HFF-Myc (cell line): ENCODE measurements around the gene PID1.

Experiments
- DNase-seq: peaks from one replicate; pipeline ENCODE4 v3.0.0-alpha.2; 2011; ENCODE audit warnings: low read depth; ENCODE audit errors: extremely low read depth
- H3K4me3 ChIP-seq: replicated peaks from 2 replicates; pipeline ENCODE4 v1.5.1; 2011; ENCODE audit warnings: low read depth, mild to moderate bottlenecking, control low read depth, low read length
- TF ChIP-seq, protein P1 (sequence below): IDR thresholded peaks from 2 replicates; pipeline ENCODE4 v1.5.1; 2012; ENCODE audit warnings: mild to moderate bottlenecking, low read depth, low read length, control low read depth; ENCODE audit errors: missing control alignments

The PID1 gene

DNA sequence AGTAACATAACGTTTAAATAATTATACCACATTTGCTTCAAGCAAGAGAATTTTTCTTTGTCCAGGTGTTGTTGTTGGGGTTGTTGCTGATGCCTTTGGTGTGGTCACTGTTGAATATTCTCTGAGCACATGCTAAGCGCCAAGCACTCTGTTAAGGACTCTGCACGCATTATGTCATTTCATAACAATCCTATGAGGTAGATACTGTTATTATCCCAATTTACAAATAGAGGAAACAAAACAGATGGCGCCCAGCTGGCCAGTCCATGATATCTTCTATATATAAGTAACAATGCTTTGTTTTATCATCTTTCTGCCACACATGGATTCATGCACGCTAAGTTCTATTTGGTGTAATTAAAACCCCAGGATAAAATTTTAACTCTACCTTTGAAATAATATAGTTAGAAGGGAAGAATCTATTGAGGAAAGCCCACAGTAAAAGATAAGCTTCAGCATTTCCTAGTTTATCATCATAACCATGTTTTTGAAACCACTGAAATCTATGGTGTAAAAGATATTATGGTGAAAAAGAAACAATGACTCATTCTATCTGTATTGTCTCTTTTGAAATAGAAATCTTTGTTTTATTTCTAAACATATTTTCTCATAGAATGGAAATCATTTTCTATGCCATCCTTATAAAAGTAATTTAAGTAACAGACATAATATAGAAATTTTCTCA, 199.7 kb downstream of the PID1 start:
- TF ChIP-seq, protein P1, sequence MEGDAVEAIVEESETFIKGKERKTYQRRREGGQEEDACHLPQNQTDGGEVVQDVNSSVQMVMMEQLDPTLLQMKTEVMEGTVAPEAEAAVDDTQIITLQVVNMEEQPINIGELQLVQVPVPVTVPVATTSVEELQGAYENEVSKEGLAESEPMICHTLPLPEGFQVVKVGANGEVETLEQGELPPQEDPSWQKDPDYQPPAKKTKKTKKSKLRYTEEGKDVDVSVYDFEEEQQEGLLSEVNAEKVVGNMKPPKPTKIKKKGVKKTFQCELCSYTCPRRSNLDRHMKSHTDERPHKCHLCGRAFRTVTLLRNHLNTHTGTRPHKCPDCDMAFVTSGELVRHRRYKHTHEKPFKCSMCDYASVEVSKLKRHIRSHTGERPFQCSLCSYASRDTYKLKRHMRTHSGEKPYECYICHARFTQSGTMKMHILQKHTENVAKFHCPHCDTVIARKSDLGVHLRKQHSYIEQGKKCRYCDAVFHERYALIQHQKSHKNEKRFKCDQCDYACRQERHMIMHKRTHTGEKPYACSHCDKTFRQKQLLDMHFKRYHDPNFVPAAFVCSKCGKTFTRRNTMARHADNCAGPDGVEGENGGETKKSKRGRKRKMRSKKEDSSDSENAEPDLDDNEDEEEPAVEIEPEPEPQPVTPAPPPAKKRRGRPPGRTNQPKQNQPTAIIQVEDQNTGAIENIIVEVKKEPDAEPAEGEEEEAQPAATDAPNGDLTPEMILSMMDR, result no peak
- DNase-seq, result peak; percentile 82
- no peak overlapping the region for H3K4me3 ChIP-seq

DNA sequence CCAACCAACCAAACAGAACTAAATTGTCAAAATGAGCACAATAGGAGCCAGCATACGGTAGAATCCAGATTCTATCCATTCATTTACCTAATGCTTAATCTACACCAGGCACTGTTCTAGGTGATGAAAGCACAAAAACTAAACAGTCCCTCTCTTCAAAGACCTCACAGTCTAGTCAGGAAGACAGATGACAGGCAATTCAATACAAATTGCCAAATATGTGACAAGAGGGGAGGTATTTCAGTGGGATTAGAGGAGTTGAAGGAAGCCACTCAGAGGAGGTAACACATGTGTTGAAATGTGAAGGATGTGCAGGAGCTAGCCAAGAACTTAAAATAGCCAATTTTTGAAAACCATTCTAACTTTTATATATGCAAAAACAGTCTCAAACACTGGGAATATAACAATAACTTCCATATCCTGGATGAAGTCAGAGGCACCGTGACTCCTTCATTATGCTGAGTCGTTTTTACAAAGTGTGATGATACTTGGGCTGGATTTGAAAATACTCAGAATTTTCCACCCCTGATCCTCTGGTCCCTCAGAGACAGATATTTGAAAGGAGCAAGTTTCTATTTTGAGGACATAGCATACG, 204.9 kb downstream of the PID1 start:
- TF ChIP-seq, protein P1, result no peak
- H3K4me3 ChIP-seq, result no peak overlapping the region
- no peak for DNase-seq

DNA sequence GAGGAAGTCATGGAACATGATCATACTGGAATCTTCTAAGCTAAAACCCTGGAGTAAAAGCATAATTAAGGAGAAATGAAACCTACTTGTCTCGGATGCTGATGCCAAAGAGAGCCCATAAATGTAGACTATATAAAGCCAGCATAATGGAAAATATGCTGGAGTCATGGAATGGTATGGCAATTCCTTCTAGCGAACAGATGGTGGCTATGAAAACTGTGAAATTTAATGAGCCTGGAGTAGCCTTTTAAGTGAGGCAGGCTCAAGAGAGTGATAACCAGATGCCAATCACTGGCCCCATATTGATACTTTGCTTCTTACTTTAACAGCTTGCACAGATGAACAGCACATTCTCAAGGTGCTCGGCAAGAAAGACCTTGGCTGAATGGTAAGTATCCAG, 206.3 kb downstream of the PID1 start:
- TF ChIP-seq, protein P1, result no peak
- no peak for DNase-seq
- no peak overlapping the region for H3K4me3 ChIP-seq

DNA sequence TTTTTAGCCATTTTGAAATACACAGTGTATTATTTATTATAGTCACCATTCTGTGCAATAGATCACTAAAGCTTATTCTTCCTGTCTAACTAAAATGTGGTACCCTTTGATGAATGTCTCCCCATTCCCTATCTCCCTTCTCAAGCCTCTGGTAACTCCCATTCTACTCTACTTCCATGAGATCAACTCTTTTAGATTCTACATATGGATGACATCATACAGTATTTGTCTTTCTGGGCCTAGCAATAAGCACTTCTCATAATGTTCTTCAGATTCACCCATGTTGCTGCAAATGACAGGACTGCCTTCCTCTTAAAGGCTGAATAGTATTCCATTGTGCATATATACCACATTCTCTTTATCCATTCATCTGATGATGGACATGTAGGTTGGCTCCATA, 210.9 kb downstream of the PID1 start:
- H3K4me3 ChIP-seq, result no peak overlapping the region
- TF ChIP-seq, protein P1, result no peak
- no peak for DNase-seq

DNA sequence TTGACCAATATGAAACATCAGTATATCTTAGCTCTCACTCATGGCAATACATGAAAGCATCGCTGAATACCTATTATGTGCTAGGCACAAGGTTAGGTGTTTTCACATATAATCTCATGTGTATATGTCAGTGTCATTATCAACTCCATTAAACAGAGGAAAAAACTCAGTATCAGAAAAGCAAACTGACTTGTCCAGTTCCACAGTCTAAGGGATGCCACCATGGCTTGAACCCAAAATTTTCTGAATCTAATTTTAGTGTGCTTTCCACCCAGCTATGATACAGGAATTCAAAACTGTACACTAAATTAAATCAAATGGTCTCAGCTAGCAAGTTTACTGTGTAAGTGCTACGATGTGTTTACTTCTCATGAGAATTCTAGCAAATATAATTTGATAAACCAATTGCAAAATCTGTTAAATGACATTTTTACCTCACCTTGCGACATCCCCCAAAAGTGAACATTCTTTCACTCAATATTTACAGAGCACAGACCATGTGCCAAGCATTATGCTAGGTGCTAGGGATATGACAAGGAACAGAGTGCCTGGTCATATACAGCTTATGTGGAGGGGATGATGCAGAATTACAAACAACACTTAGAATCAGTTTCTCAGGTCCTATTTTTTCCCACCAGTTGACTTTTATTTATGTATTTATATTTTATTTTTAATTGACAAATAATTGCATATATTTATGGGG, 211.6 kb downstream of the PID1 start:
- TF ChIP-seq, protein P1, result no peak
- no peak for DNase-seq
- no peak overlapping the region for H3K4me3 ChIP-seq

DNA sequence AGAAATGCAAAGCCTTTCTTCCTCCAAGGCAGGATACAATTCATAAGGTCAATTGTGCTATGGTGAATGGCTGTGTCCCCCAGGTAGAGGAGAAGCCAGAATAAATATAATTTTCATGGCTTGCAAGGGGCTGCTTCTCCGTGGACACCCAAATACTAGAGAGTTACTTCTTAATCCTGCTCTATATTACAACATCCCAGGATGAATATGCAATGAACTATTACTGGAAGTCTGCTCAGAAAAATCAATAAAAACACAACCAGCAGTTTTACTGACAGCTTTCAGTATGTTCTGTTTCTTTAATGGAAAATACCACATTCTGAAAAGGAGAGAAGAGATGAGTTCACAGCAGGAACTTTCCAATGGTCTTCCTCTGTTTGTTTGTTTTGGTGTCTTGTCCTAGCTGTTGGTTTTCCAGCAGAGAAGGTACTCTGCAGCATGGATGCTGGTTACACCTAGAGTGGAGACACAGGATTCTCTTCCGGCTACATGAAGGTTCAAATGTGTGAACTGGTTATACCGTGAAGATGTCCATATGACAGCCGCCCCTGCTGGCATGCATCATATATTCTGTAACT, 213.0 kb downstream of the PID1 start:
- TF ChIP-seq, protein P1, result no peak
- no peak overlapping the region for H3K4me3 ChIP-seq
- no peak for DNase-seq
